ENCODE measurements around the gene CDH2.

DNA sequence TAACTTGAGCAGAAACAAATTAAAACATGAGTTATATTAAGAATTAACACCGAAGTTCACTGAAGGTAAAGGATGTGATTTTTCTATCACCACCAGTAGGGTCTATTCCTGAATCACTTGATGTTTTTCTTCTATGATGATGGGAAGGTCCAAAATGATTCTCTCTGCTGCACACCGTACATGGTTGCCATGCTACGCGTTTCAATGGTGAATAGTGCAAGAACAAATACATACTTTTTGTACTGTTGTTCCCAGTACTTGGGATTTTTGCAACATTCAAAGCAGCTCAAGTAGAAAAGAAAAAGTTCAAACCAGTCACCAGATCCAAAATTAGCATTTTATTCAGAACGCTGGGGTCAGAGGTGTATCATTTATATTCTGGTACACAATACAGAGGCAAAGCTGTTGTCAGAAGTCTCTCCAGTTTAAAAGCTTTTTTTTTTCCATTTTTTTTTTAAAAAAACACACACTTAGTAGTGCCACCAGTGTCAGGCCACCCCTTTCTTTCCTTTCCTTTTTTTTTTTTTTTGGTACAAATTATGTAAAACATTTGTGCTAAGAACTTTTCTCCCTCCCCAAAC is 226.2 kb downstream of the CDH2 start:
- TF ChIP-seq EZH2 (IDR thresholded peaks at IDR 0.05; ENCODE audit: insufficient read depth, poor library complexity, severe bottlenecking) (no peak), EZH2phosphoT487 (IDR thresholded peaks at IDR 0.05; ENCODE audit: insufficient read depth, low read depth) (no peak)
